Measurements from ENCODE around the gene ATG13. TPM values are rescaled to one million over a fixed set of nuclear protein-coding genes. Genes with fewer than 3 reads are reported as not detected.

ATG13 gene
- total RNA-seq, 4 donors from 2014 or later: 113 to 203 (median 139) TPM

- no peak overlapping the region for H3K27ac ChIP-seq
- H3K9me3 ChIP-seq: no peaks in the 10 kb centered on the region
- H3K4me1 ChIP-seq: peaks cover 0 to 45% (median 16%) of the 10 kb centered on the region in 4 donors
- peaks cover 0 to 13% (median 0%) of the 10 kb centered on the region in 3 donors for H3K36me3 ChIP-seq
- DNase-seq (ENCODE audit: low spot score in 2 of 2): no peak
- WGBS, 2 donors: 95 to 96% methylated on average over 7 of the region's 7 CpGs
- no peak overlapping the region for H3K4me3 ChIP-seq
- TF ChIP-seq CTCF (IDR thresholded peaks at IDR 0.05) (no peak), EP300 (IDR thresholded peaks at IDR 0.05) (no peak), POLR2A (IDR thresholded peaks at IDR 0.05) (no peak)
- H3K27me3 ChIP-seq: no peaks in the 10 kb centered on the region
Measured at GRCh38 chr11:46615756-46616155, 1.6 kb upstream of the ATG13 start.

- Histone ChIP-seq H3K9me3 (no peaks in the 10 kb centered on the region), H3K4me3 (peak overlapping the region; percentile 83 to 98 (median 92)), H3K4me1 (peaks cover 0 to 54% (median 18%) of the 10 kb centered on the region in 4 donors), H3K27ac (peak overlapping the region; percentile 92 to 99 (median 96)), H3K27me3 (no peaks in the 10 kb centered on the region), H3K36me3 (peaks cover 0 to 22% (median 0%) of the 10 kb centered on the region in 3 donors)
- TF ChIP-seq CTCF (IDR thresholded peaks at IDR 0.05) (no peak), POLR2A (IDR thresholded peaks at IDR 0.05) (no peak), EP300 (IDR thresholded peaks at IDR 0.05) (no peak)
- DNase-seq (ENCODE audit: low spot score in 2 of 2): no peak
- WGBS, 2 donors: 6 to 7% methylated on average over 15 of the region's 15 CpGs
Measured at GRCh38 chr11:46616551-46617133, 711 bp upstream of the ATG13 start.

- peak overlapping the region; percentile 92 to 99 (median 96) for H3K27ac ChIP-seq
- H3K4me1 ChIP-seq: peaks cover 0 to 60% (median 18%) of the 10 kb centered on the region in 4 donors
- no peak for TF ChIP-seq CTCF (IDR thresholded peaks at IDR 0.05)
- TF ChIP-seq POLR2A (IDR thresholded peaks at IDR 0.05): no peak
- no peak for TF ChIP-seq EP300 (IDR thresholded peaks at IDR 0.05)
- no peaks in the 10 kb centered on the region for H3K9me3 ChIP-seq
- WGBS, 2 donors: 3 to 4% methylated on average over 8 to 9 of the region's 9 CpGs
- no peak for DNase-seq (ENCODE audit: low spot score in 2 of 2)
- no peaks in the 10 kb centered on the region for H3K27me3 ChIP-seq
- peaks cover 0 to 35% (median 0%) of the 10 kb centered on the region in 3 donors for H3K36me3 ChIP-seq
- peak overlapping the region; percentile 83 to 98 (median 92) for H3K4me3 ChIP-seq
Measured at GRCh38 chr11:46617972-46618314, 590 bp downstream of the ATG13 start.

- peak overlapping the region in 1 of 4 donors; percentile 97 for H3K27ac ChIP-seq
- WGBS, 2 donors: 68 to 72% methylated on average over 6 of the region's 6 CpGs
- TF ChIP-seq POLR2A (IDR thresholded peaks at IDR 0.05): no peak
- no peak for TF ChIP-seq CTCF (IDR thresholded peaks at IDR 0.05)
- TF ChIP-seq EP300 (IDR thresholded peaks at IDR 0.05): no peak
- peaks cover 0 to 60% (median 18%) of the 10 kb centered on the region in 4 donors for H3K4me1 ChIP-seq
- DNase-seq (ENCODE audit: low spot score in 2 of 2): no peak
- H3K9me3 ChIP-seq: no peaks in the 10 kb centered on the region
- H3K27me3 ChIP-seq: no peaks in the 10 kb centered on the region
- H3K36me3 ChIP-seq: peaks cover 0 to 42% (median 0%) of the 10 kb centered on the region in 3 donors
- peak overlapping the region; percentile 83 to 98 (median 92) for H3K4me3 ChIP-seq
Measured at GRCh38 chr11:46618837-46619236, 1.5 kb downstream of the ATG13 start.

GRCh38 chr11:46625406-46625805 is 8.1 kb downstream of the ATG13 start:
- 91% methylated on average over 3 of the region's 3 CpGs for WGBS, 2 donors
- Histone ChIP-seq H3K27me3 (no peaks in the 10 kb centered on the region), H3K4me1 (peaks cover 0 to 26% (median 2%) of the 10 kb centered on the region in 4 donors), H3K36me3 (peaks cover 0 to 85% (median 0%) of the 10 kb centered on the region in 3 donors), H3K27ac (no peak overlapping the region), H3K4me3 (no peak overlapping the region), H3K9me3 (no peaks in the 10 kb centered on the region)
- no peak for DNase-seq (ENCODE audit: low spot score in 2 of 2)
- TF ChIP-seq EP300 (IDR thresholded peaks at IDR 0.05) (no peak), POLR2A (IDR thresholded peaks at IDR 0.05) (no peak), CTCF (IDR thresholded peaks at IDR 0.05) (no peak)
